Measurements from ENCODE around the gene P3H2. TPM values are rescaled to one million over a fixed set of nuclear protein-coding genes. Genes with fewer than 3 reads are reported as not detected.

The P3H2 gene
- total RNA-seq, 4 donors from 2014 or later = 29.9 to 73.3 (median 54.5) TPM

DNA sequence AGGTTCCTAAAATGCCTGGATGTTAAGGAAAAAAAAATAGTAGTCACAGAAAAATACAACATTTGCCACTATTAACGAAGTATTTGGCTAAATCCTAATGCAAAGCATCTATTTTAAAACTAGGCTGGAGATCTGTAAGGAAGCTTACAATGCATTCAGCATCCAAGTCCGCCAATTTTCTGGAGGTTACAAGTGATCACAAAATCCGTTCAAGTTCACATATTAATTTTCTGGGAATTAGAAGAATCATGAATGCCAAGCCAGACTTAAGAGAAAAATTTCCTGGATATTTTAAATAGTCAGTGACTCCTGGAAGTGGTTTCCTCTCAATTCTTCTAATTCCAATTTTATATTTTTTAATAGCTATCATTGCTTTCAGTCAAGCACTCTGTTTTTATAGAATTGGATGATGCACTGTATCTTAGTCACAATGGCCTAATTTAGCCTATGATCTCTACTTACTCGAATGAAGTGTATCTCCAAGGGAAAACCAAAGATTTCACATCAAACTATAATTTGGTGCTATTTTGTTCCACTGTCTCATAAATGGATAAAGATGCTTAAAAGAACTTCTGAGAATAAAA is 60.4 kb downstream of the P3H2 start:
- Histone ChIP-seq H3K27ac (no peak overlapping the region), H3K27me3 (no peaks in the 10 kb centered on the region), H3K9me3 (no peaks in the 10 kb centered on the region), H3K4me3 (no peak overlapping the region), H3K4me1 (peaks cover 7% of the 10 kb centered on the region), H3K36me3 (no peaks in the 10 kb centered on the region)
- TF ChIP-seq EP300 (IDR thresholded peaks at IDR 0.05) = no peak
- TF ChIP-seq, protein P1, sequence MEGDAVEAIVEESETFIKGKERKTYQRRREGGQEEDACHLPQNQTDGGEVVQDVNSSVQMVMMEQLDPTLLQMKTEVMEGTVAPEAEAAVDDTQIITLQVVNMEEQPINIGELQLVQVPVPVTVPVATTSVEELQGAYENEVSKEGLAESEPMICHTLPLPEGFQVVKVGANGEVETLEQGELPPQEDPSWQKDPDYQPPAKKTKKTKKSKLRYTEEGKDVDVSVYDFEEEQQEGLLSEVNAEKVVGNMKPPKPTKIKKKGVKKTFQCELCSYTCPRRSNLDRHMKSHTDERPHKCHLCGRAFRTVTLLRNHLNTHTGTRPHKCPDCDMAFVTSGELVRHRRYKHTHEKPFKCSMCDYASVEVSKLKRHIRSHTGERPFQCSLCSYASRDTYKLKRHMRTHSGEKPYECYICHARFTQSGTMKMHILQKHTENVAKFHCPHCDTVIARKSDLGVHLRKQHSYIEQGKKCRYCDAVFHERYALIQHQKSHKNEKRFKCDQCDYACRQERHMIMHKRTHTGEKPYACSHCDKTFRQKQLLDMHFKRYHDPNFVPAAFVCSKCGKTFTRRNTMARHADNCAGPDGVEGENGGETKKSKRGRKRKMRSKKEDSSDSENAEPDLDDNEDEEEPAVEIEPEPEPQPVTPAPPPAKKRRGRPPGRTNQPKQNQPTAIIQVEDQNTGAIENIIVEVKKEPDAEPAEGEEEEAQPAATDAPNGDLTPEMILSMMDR (IDR thresholded peaks at IDR 0.05) = no peak
- TF ChIP-seq POLR2A (IDR thresholded peaks at IDR 0.05) = no peak
- TF ChIP-seq POLR2AphosphoS5 (IDR thresholded peaks at IDR 0.05) = no peak
- WGBS = 82% methylated on average over 4 of the region's 4 CpGs
- DNase-seq (ENCODE audit: low spot score in 2 of 2) = no peak

DNA sequence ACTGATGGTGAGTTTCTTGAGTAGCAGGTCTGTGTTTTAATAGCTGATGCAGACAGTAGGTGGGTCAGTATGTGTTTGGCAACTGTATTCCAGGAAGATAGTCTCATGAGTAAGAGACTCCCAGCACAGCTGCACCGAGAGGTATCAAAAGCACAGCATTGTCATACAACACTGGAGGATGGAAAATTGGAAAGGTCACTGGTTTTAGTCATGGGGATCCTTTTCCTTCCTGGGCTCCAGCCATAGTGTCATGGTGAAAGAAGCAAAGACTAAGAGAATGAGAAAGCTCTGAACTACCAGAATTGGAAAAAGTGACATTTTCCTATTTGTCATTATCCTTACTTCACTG is 61.5 kb downstream of the P3H2 start:
- H3K4me1 ChIP-seq = peaks cover 7% of the 10 kb centered on the region
- 56% methylated on average over 1 of the region's 1 CpG for WGBS
- H3K27me3 ChIP-seq = no peaks in the 10 kb centered on the region
- no peak overlapping the region for H3K4me3 ChIP-seq
- H3K27ac ChIP-seq = no peak overlapping the region
- TF ChIP-seq POLR2A (IDR thresholded peaks at IDR 0.05) = no peak
- no peak for TF ChIP-seq EP300 (IDR thresholded peaks at IDR 0.05)
- no peak for TF ChIP-seq POLR2AphosphoS5 (IDR thresholded peaks at IDR 0.05)
- TF ChIP-seq, protein P1 (IDR thresholded peaks at IDR 0.05) = no peak
- no peaks in the 10 kb centered on the region for H3K36me3 ChIP-seq
- H3K9me3 ChIP-seq = no peaks in the 10 kb centered on the region
- no peak for DNase-seq (ENCODE audit: low spot score in 2 of 2)

DNA sequence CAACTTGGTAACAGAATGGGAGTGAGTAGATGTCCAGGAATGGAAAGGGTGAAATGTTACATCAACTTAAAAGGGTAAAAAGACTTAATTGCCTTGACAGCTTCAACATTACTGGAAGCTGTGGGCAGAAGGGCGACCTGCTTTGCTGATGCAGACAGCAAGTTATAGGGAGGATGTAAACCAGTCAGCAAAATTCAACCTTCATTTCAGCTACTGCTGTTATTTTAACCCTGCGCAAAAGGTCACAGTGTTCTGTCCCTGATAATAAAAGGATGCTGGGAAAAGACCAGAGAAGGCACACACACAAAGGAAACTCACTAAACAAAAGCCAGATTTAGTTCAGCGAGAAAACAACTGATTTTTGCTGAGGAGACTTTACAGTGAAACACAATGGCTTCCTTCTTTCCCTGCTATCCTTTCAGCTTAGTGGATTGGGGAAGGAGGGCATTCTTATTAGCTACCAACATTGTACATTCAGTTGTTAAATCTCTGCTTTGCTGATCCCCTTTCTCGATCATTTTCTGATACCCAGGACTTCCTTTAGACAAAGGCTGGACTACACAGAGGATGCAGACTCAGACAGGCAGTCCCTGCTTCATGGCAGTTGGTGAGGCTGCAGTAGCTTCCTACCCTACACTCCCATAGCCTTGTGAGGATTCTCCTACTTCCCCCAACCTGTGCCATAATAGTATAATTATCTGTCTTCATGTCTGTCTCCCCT is 62.0 kb downstream of the P3H2 start:
- Histone ChIP-seq H3K27ac (no peak overlapping the region), H3K4me3 (no peak overlapping the region), H3K9me3 (no peaks in the 10 kb centered on the region), H3K36me3 (no peaks in the 10 kb centered on the region), H3K27me3 (no peaks in the 10 kb centered on the region), H3K4me1 (peaks cover 7% of the 10 kb centered on the region)
- WGBS = 68% methylated on average over 4 of the region's 4 CpGs
- no peak for TF ChIP-seq POLR2A (IDR thresholded peaks at IDR 0.05)
- no peak for DNase-seq (ENCODE audit: low spot score in 2 of 2)

- no peak overlapping the region for H3K27ac ChIP-seq
- H3K9me3 ChIP-seq = no peaks in the 10 kb centered on the region
- WGBS = 81% methylated on average over 4 of the region's 4 CpGs
- peaks cover 9% of the 10 kb centered on the region for H3K4me1 ChIP-seq
- TF ChIP-seq EP300 (IDR thresholded peaks at IDR 0.05) = no peak
- TF ChIP-seq POLR2A (IDR thresholded peaks at IDR 0.05) = no peak
- no peak for TF ChIP-seq POLR2AphosphoS5 (IDR thresholded peaks at IDR 0.05)
- TF ChIP-seq, protein P1 (IDR thresholded peaks at IDR 0.05) = no peak
- no peak overlapping the region for H3K4me3 ChIP-seq
- no peak for DNase-seq (ENCODE audit: low spot score in 2 of 2)
- H3K36me3 ChIP-seq = no peaks in the 10 kb centered on the region
- H3K27me3 ChIP-seq = no peaks in the 10 kb centered on the region
Observed at GRCh38 chr3:190056742-190057141, 64.0 kb downstream of the P3H2 start.

DNA sequence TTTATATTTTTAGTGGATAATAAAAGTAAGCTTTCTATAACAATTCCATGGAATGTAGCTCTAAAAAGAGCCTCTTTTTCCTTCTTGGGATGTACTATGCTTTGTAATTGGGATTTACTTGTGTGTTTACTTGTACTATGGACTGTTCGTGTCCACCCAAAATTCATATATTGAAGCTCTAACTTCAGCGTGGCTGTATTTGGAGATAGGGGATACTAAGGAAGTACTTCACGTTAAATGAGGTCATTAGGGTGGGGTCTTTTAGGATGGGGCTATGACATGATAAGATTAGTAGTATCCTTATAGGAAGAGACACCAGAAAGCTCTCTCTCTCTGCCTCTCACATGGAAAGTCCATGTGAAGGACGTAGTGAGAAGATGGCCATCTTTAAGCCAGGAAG is 64.9 kb downstream of the P3H2 start:
- H3K27me3 ChIP-seq = no peaks in the 10 kb centered on the region
- TF ChIP-seq POLR2A (IDR thresholded peaks at IDR 0.05) = no peak
- no peak for TF ChIP-seq EP300 (IDR thresholded peaks at IDR 0.05)
- TF ChIP-seq POLR2AphosphoS5 (IDR thresholded peaks at IDR 0.05) = no peak
- TF ChIP-seq, protein P1 (IDR thresholded peaks at IDR 0.05) = no peak
- no peaks in the 10 kb centered on the region for H3K36me3 ChIP-seq
- H3K27ac ChIP-seq = no peak overlapping the region
- H3K4me1 ChIP-seq = peaks cover 13% of the 10 kb centered on the region
- WGBS = 89% methylated on average over 4 of the region's 4 CpGs
- H3K4me3 ChIP-seq = no peak overlapping the region
- DNase-seq (ENCODE audit: low spot score in 2 of 2) = no peak
- no peaks in the 10 kb centered on the region for H3K9me3 ChIP-seq

Measured in suprapubic skin (tissue), 4 donors.